GM23248 (cell line): ENCODE measurements around the gene GNE.
"Not testable (repeated sequence)": the region's sequence is repeated elsewhere in the genome, so short reads cannot be mapped to it uniquely, and the experiment has no call there.

Source experiments
- EZH2 ChIP-seq: fragments of 200-600 bp; sonication (generic); IDR thresholded peaks from 2 replicates; pipeline ENCODE4 v1.6.1; 2018; ENCODE audit warnings: antibody characterized with exemption, mild to moderate bottlenecking; ENCODE audit not compliant: insufficient read depth, poor library complexity, severe bottlenecking
- EZH2phosphoT487 ChIP-seq: fragments of 200-600 bp; sonication (generic); IDR thresholded peaks from 2 replicates; pipeline ENCODE4 v1.6.1; 2018; ENCODE audit warnings: antibody characterized with exemption, moderate library complexity, mild to moderate bottlenecking, low read depth; ENCODE audit not compliant: insufficient read depth

DNA sequence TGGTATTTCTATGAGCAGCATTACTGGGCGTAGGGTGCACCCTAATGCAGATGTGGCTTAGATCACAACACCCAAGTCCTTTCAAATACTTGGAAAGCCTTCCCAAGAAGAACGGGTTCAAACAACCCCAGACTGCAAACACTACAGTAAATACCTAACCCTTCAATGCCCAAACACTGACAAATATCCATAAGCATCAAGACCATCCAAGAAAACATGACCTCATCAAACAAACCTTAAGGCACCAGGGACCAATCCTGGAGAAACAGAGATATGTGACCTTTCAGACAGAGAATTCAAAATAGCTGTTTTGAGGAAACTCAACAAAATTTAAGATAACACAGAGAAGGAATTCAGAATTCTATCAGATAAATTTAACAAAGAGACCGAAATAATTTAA lies 83.0 kb downstream of the GNE start:
- TF ChIP-seq EZH2, EZH2phosphoT487: not testable (repeated sequence)
